Activated CD4-positive, alpha-beta T cell treated with anti-CD3 and anti-CD28 coated beads, Interleukin-2, amount 10 ng/mL, durations not matched to agents 7 days and 5 days (primary cell): ENCODE results near the gene SPHK1. TPM values are rescaled to one million over a fixed set of nuclear protein-coding genes. Genes with fewer than 3 reads are reported as not detected.

ENCODE experiments used
- CTCF ChIA-PET: fragments of 350-600 bp; sonication (Branson Sonifier 250); formaldehyde crosslinking; loops from one replicate; lab custom pipeline; 2021; ENCODE audit warnings: antibody characterized with exemption; lab: Charles Lee
- POLR2A ChIA-PET: fragments of 350-600 bp; sonication (Branson Sonifier 250); formaldehyde crosslinking; loops from one replicate; lab custom pipeline; 2021; ENCODE audit warnings: antibody characterized with exemption; lab: Charles Lee
- DNase-seq: peaks from one replicate; pipeline ENCODE4 v3.0.0-alpha.2; 2020
- H3K27ac Mint-ChIP-seq: one replicate; pipeline ENCODE4 v1.8.0; 2021; ENCODE audit warnings: mild to moderate bottlenecking, moderate library complexity, mixed read lengths
- H3K27me3 Mint-ChIP-seq: one replicate; pipeline ENCODE4 v1.8.0; 2021; ENCODE audit warnings: mixed read lengths
- H3K36me3 Mint-ChIP-seq: one replicate; pipeline ENCODE4 v1.8.0; 2021; ENCODE audit warnings: low read depth, mixed read lengths
- H3K4me1 Mint-ChIP-seq: one replicate; pipeline ENCODE4 v1.8.0; 2021; ENCODE audit warnings: mixed read lengths
- H3K4me3 Mint-ChIP-seq: one replicate; pipeline ENCODE4 v1.8.0; 2021; ENCODE audit warnings: mild to moderate bottlenecking, moderate library complexity, mixed read lengths
- H3K9me3 Mint-ChIP-seq: one replicate; pipeline ENCODE4 v1.8.0; 2021; ENCODE audit warnings: mixed read lengths
- total RNA-seq, 2 experiments: library from RNA; stranded (reverse); gene quantifications; one replicate each; pipeline ENCODE4 v1.2.3, GENCODE V29; 2021

Gene SPHK1
- total RNA-seq, 2 experiments from 2014 or later, result 1.4 to 1.6 TPM

DNA sequence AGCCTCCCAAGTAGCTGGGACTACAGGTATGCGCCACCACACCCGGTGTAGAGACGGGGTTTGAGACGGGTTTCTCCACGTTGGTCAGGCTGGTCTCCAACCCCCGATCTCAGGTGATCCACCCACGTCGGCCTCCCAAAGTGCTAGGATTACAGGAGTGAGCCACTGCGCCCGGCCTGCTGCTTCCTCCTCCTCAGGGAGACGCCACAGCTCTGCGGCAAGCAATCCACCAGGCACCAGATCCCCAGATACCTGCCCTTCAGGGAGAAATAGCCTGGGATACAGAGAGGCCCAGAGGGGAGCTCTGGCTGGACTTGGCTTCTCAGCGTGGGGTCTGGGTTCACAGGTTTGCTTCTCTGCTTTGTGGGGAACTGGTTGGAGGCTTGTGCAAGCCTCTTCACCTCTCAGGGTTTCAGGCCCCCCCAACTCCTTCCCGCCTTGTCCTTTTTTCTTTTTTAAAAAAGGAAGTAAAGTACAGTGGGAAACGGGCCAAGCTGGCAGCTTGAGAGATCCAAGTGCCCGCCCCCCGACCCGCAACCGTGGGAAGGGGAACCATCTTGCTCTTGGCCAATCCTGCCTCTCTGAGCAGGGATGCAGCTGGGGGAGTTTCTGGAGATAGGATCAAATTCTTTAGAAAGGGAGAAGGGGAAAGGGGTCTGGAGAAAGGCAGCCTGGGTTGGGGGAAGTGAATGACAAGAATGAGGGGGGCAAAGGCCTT is 2.6 kb upstream of the SPHK1 start:
- peaks cover 2% of the 10 kb centered on the region for H3K27me3 Mint-ChIP-seq
- H3K9me3 Mint-ChIP-seq, result no peaks in the 10 kb centered on the region
- CTCF ChIA-PET, result interaction anchor here (0.7 to 3.9 kb wide), 8 partner anchors 8 to 151 kb away, joined by 3 to 14 read pairs (median 8); partner anchors contain the start of gene PRPSAP1
- DNase-seq, result no peak
- H3K4me1 Mint-ChIP-seq, result peaks cover 26% of the 10 kb centered on the region
- H3K4me3 Mint-ChIP-seq, result peak overlapping the region; percentile 32
- POLR2A ChIA-PET, result interaction anchor here (0.6 kb wide), 1 partner anchor 149 kb away, joined by 4 read pairs; no protein-coding TSS in a partner anchor
- H3K36me3 Mint-ChIP-seq, result no peaks in the 10 kb centered on the region
- no peak overlapping the region for H3K27ac Mint-ChIP-seq

DNA sequence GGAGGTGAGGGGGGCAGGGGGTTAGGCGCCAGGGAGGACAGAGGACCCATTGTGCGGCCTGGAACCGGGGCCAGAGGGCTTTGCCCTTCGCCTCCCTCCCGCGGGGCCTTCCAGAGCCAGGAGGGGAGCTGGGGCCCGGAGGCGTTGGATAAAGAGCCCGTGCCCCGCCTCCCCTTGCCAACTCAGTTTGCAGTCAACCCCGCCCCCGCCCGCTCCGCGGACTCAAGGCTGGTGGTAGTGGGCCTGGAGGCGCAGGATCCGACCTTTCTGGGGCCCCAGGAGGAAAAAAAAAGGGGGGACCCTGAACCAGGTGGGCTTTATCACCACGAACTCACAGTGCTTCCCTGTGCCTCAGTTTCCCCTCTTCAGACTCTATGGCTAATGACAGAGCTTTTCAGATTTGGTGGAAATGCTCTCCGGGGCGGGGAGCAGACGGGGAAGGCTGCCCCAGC is 2.0 kb upstream of the SPHK1 start:
- no peak for DNase-seq
- H3K27me3 Mint-ChIP-seq, result peaks cover 2% of the 10 kb centered on the region
- POLR2A ChIA-PET, result interaction anchor here (0.6 kb wide), 1 partner anchor 148 kb away, joined by 4 read pairs; no protein-coding TSS in a partner anchor

DNA sequence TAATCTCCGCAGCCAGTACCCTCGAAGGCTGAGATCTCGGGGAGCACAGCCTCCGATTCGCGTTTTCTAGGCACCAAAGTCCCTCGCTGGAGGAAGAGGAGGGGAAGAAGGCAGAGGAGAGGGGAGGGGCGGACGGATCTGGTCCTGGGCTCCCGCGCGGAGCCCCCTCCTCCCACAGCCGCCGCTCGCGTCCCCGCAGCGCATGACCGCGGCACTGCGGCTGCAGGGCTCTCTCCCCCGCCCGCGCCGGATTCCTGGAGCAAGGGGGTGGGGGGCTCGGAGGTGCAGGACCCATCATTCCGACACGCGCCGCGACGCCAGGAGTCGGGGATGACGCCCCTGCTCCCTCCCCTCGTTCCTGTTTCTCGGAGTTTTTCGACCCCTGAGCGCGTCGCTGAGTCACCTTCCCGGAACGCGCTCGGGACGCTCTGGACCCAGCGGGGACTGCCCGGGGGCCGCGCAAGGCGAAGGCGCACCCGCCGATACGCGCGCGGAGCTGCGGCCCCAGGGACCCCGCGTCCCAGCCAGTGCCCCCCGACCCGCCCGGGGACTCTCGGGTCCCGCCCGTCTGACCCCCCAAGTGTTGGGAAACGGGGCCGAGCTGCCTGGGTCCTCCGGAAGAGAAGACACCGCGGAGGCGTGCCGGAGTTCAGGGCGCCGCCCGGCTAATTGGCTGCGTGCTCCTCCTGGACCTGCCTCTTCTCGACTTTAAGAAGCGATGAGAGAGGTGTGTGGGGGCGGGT is 1.4 kb upstream of the SPHK1 start:
- ChIA-PET POLR2A (interaction anchor here (0.6 to 0.7 kb wide), 2 partner anchors 147 to 383 kb away, joined by 3 to 4 read pairs; no protein-coding TSS in a partner anchor), CTCF (interaction anchor here (0.5 to 4.0 kb wide), 6 partner anchors 13 to 641 kb away, joined by 3 to 59 read pairs (median 9); partner anchors contain the start of gene PRPSAP1)
- peak; percentile 74 for DNase-seq
- Mint-ChIP-seq H3K9me3 (no peaks in the 10 kb centered on the region), H3K4me3 (peak overlapping the region; percentile 79), H3K27me3 (peaks cover 2% of the 10 kb centered on the region), H3K4me1 (peaks cover 24% of the 10 kb centered on the region), H3K27ac (peak overlapping the region; percentile 69), H3K36me3 (no peaks in the 10 kb centered on the region)

More for the DNA sequence above, 2.0 kb upstream of the SPHK1 start:
- Mint-ChIP-seq H3K27ac (peak overlapping the region; percentile 69), H3K36me3 (no peaks in the 10 kb centered on the region), H3K4me1 (peaks cover 26% of the 10 kb centered on the region), H3K4me3 (peak overlapping the region; percentile 79), H3K9me3 (no peaks in the 10 kb centered on the region)
- CTCF ChIA-PET, result interaction anchor here (0.5 to 3.3 kb wide), 6 partner anchors 7 to 641 kb away, joined by 3 to 14 read pairs (median 6); partner anchors contain the start of gene PRPSAP1

DNA sequence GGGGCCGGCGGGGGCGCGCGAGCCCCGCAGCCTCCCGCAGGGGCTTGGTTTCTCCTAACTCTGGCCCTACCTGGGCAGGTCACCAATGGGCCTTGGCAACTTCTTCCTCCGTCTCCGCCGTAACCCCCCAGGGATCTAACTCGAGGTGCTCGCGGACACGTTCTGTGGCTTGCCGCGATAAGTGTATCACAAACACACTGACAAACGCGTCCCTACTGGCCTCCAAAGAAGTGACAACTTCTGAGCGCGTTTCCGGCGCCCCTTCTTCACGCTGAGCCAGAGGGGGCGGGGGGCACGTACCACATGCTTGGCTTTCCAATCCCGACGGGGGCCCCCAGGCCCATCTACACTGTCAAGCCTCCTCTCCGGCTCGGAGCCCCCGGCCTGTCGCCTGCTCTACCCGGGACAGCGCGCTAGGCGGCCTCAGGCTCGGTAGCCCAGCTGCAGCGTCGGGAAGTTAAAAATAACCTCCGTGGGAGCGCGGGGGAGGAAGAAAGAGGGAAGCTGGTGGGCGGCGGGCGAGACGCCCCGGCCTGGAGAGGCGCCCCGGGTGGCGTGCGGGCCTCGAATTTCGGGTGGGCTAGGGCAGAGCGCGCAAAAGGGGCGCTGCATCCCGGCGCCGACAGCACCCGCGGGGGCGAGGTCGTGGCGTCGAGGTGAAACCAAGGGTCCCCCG is 725 bp upstream of the SPHK1 start:
- Mint-ChIP-seq H3K27me3 (peaks cover 2% of the 10 kb centered on the region), H3K27ac (peak overlapping the region; percentile 86), H3K9me3 (no peaks in the 10 kb centered on the region), H3K4me1 (peaks cover 20% of the 10 kb centered on the region), H3K4me3 (peak overlapping the region; percentile 79), H3K36me3 (no peaks in the 10 kb centered on the region)
- DNase-seq, result peak; percentile 64
- CTCF ChIA-PET, result interaction anchor here (0.5 to 4.8 kb wide), 10 partner anchors 7 to 370 kb away, joined by 3 to 59 read pairs (median 6); partner anchors contain the start of gene PRPSAP1
- POLR2A ChIA-PET, result interaction anchor here (0.7 kb wide), 1 partner anchor 384 kb away, joined by 3 read pairs; no protein-coding TSS in a partner anchor

DNA sequence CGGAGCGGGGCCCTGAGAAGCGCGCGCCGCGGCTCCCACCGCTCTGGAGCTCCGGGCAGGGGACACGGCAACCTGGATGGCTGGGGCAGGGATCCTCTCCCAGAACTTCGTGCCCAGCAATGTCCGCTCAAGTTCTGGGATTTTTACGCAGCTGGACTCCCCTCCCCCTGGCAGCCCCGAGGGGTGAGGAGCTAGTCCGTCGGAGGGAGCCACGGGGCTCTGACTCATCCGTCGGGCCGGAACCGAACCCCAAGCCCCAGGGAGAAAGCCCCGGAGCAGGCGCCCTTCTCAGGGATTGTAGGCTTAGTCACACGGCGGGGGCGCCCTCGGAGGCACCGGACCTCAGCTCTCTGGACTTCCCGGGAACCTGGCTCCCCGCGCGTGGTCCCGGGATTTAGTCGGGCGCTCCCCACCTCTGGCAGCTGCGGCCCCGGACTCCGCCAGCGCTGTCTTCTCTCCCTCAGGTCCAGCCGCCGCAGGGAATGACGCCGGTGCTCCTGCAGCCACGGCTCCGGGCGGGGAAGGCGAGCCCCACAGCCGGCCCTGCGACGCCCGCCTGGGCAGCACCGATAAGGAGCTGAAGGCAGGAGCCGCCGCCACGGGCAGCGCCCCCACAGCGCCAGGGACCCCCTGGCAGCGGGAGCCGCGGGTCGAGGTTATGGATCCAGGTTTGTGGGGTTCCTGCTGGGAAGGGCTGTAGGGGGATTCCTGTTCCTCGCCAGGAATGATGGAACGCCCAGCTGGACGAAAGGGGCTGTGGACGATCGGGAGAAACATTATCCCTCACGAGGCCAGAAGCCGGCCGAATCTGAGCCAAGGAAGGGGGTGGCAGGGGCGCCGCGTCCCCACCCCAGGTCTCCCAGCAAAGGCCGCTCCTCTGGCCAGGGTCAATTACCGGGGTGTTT is 830 bp downstream of the SPHK1 start:
- Mint-ChIP-seq H3K27ac (no peak overlapping the region), H3K36me3 (no peaks in the 10 kb centered on the region), H3K9me3 (no peaks in the 10 kb centered on the region), H3K27me3 (peaks cover 2% of the 10 kb centered on the region), H3K4me3 (peak overlapping the region; percentile 45), H3K4me1 (peaks cover 18% of the 10 kb centered on the region)
- DNase-seq, result peak; percentile 29
- ChIA-PET CTCF (interaction anchor here (0.6 to 4.8 kb wide), 26 partner anchors 8 to 380 kb away, joined by 3 to 59 read pairs (median 4); partner anchors contain the start of genes PRPSAP1 and RHBDF2), POLR2A (interaction anchor here (0.6 to 1.1 kb wide), 2 partner anchors 32 to 64 kb away, joined by 3 to 4 read pairs; no protein-coding TSS in a partner anchor)

DNA sequence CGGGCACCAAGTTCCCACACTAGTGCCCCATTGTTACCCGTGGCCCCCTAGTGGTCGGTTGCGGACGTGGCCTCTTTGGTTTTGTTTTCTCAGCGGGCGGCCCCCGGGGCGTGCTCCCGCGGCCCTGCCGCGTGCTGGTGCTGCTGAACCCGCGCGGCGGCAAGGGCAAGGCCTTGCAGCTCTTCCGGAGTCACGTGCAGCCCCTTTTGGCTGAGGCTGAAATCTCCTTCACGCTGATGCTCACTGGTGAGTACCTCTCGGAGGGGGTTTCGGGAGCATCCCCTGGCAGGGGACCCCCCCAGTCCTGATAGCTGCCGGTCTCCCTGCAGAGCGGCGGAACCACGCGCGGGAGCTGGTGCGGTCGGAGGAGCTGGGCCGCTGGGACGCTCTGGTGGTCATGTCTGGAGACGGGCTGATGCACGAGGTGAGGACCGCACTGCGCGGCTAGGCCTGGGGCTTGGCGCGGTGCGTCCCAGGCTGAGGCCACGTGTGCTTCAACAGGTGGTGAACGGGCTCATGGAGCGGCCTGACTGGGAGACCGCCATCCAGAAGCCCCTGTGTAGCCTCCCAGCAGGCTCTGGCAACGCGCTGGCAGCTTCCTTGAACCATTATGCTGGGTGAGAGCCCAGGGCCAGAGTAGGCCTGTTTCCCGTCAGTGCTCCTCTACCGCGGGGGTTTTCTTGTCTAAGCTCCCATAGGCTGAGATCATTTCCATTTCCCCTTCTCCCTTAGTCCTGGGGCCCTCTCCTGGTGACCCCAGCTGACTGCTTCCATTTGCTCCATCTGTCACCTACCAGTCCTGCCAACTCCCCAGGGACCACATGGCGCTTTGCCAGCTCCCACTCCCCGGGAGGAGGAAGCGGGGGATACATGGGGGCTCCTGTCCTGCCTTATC is 1.7 kb downstream of the SPHK1 start:
- POLR2A ChIA-PET, result no interaction called here
- Mint-ChIP-seq H3K27me3 (peaks cover 2% of the 10 kb centered on the region), H3K27ac (peak overlapping the region; percentile 19), H3K9me3 (no peaks in the 10 kb centered on the region), H3K4me1 (peaks cover 18% of the 10 kb centered on the region), H3K36me3 (no peaks in the 10 kb centered on the region), H3K4me3 (peak overlapping the region; percentile 19)
- DNase-seq, result peak; percentile 88
- CTCF ChIA-PET, result interaction anchor here (0.6 to 4.8 kb wide), 19 partner anchors 10 to 490 kb away, joined by 3 to 59 read pairs (median 5); partner anchors contain the start of genes PRPSAP1, RHBDF2 and TRIM65

- DNase-seq, result no peak
- Mint-ChIP-seq H3K27ac (no peak overlapping the region), H3K4me3 (no peak overlapping the region), H3K9me3 (no peaks in the 10 kb centered on the region), H3K36me3 (peaks cover 1% of the 10 kb centered on the region), H3K4me1 (peaks cover 18% of the 10 kb centered on the region), H3K27me3 (peaks cover 2% of the 10 kb centered on the region)
- ChIA-PET CTCF (interaction anchor here (1.0 to 4.8 kb wide), 6 partner anchors 11 to 491 kb away, joined by 3 to 59 read pairs (median 15); partner anchors contain the start of genes PRPSAP1 and TRIM65), POLR2A (no interaction called here)
These were observed 2.8 kb downstream of the SPHK1 start for GRCh38 chr17:76386966-76387765.

GRCh38 chr17:76388966-76389888 is 4.8 kb downstream of the SPHK1 start:
- H3K9me3 Mint-ChIP-seq, result no peaks in the 10 kb centered on the region
- H3K4me3 Mint-ChIP-seq, result no peak overlapping the region
- H3K27ac Mint-ChIP-seq, result no peak overlapping the region
- ChIA-PET POLR2A (no interaction called here), CTCF (interaction anchor here (0.7 to 4.4 kb wide), 5 partner anchors 8 to 88 kb away, joined by 3 to 23 read pairs (median 6); no protein-coding TSS in a partner anchor)
- no peak for DNase-seq
- peaks cover 12% of the 10 kb centered on the region for H3K4me1 Mint-ChIP-seq
- H3K27me3 Mint-ChIP-seq, result no peaks in the 10 kb centered on the region
- H3K36me3 Mint-ChIP-seq, result peaks cover 4% of the 10 kb centered on the region

GRCh38 chr17:76390003-76390421 is 5.6 kb downstream of the SPHK1 start:
- no peak for DNase-seq
- Mint-ChIP-seq H3K4me1 (peaks cover 12% of the 10 kb centered on the region), H3K27me3 (no peaks in the 10 kb centered on the region), H3K4me3 (no peak overlapping the region), H3K36me3 (peaks cover 4% of the 10 kb centered on the region), H3K9me3 (no peaks in the 10 kb centered on the region), H3K27ac (no peak overlapping the region)
- CTCF ChIA-PET, result interaction anchor here (0.9 to 4.4 kb wide), 4 partner anchors 8 to 33 kb away, joined by 3 to 23 read pairs (median 6); no protein-coding TSS in a partner anchor
- POLR2A ChIA-PET, result no interaction called here
